SK-N-MC (cell line): ENCODE results near the gene C17orf107.
"Not testable (repeated sequence)": the region's sequence is repeated elsewhere in the genome, so short reads cannot be mapped to it uniquely, and the experiment has no call there.

Experiments used
- DNase-seq: peaks from one replicate; pipeline ENCODE4 v3.0.0-alpha.2; 2011; ENCODE audit warnings: low read depth, low spot score
- H3K27ac ChIP-seq: fragments of 200-600 bp; sonication (generic); 2 replicates; pipeline ENCODE4 v1.5.1; 2016; ENCODE audit warnings: mixed run types
- H3K36me3 ChIP-seq: fragments of 200-600 bp; sonication (generic); 2 replicates; pipeline ENCODE4 v1.6.1; 2017; ENCODE audit warnings: antibody characterized with exemption, low read length, mixed read lengths; ENCODE audit not compliant: insufficient read depth
- H3K4me3 ChIP-seq: fragments of 200-600 bp; sonication (generic); 2 replicates; pipeline ENCODE4 v1.5.1; 2016
- H3K9ac ChIP-seq: fragments of 200-600 bp; sonication (generic); 2 replicates; pipeline ENCODE4 v1.8.0; 2017; ENCODE audit warnings: mixed run types, mixed read lengths; ENCODE audit not compliant: insufficient read length
- H3K9me3 ChIP-seq: fragments of 200-600 bp; sonication (generic); 2 replicates; pipeline ENCODE4 v1.6.1; 2017; ENCODE audit warnings: low read depth, mild to moderate bottlenecking, antibody characterized with exemption, low read length, moderate library complexity, mixed read lengths
- EZH2 ChIP-seq: fragments of 200-600 bp; sonication (generic); IDR thresholded peaks from one replicate; pipeline ENCODE4 v1.6.1; 2017; ENCODE audit warnings: antibody characterized with exemption
- FOXP2 ChIP-seq: optimal IDR thresholded peaks from 2 replicates; pipeline ENCODE3; 2011; ENCODE audit warnings: mild to moderate bottlenecking, moderate library complexity; ENCODE audit not compliant: insufficient read depth; ENCODE audit errors: extremely low read length, control extremely low read depth
- POLR2AphosphoS5 ChIP-seq: IDR thresholded peaks from 2 replicates; pipeline ENCODE4 v1.6.1; 2012; ENCODE audit warnings: mild to moderate bottlenecking, low read depth, low read length, borderline replicate concordance

Gene C17orf107

DNA sequence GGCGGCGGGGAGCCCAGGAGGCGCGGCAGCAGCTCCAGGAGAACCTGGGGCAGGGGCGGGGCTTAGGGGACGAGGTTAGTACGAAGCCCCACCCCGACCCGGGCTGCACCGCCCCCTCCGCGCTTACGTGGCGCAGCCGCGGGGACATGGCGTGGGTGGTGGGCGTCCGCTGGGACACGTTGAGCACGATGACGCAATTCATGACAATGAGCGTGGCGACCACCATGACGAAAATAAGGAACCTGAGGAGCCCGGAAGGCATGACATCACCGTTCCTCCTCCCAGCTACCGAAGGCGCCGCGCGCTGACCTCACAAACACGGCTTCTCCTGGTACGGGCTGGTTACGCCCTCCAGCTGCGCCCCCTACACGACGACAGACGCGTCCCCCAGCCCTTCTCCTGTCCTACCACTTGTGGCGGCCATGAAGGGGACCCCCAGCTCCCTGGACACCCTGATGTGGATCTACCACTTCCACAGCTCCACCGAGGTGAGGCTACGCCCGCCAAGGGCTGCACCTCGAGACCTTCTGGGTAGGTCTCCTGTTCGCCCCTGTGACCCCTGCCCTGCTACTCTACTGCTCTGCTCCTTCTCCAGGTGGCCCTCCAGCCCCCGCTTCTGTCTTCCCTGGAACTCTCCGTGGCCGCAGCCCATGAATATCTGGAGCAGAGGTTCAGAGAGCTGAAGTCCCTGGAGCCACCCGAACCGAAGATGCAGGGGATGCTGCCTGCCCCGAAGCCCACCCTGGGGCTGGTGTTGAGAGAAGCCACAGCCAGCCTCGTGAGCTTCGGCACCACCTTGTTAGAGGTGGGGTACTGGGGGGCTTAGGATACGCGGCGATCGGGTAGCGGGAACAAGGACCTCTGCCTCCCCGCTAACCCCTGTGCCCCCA is at the start of gene C17orf107:
C17orf107 (plus strand) TSS at position 196 of the 890 bp plus-strand sequence; CDS start at position 423, 227 bp downstream.
- Histone ChIP-seq H3K4me3 (peak within 1 kb of the TSS; percentile 78), H3K27ac (no peak within 1 kb of the TSS), H3K9ac (peak within 1 kb of the TSS; percentile 72), H3K36me3 (peaks cover 12% of the 10 kb centered on the region; the same call in 1 of the 2 replicates), H3K9me3 (no peaks in the 10 kb centered on the region)
- no peak for DNase-seq
- TF ChIP-seq FOXP2 (no peak), POLR2AphosphoS5 (no peak), EZH2 (no peak)

DNA sequence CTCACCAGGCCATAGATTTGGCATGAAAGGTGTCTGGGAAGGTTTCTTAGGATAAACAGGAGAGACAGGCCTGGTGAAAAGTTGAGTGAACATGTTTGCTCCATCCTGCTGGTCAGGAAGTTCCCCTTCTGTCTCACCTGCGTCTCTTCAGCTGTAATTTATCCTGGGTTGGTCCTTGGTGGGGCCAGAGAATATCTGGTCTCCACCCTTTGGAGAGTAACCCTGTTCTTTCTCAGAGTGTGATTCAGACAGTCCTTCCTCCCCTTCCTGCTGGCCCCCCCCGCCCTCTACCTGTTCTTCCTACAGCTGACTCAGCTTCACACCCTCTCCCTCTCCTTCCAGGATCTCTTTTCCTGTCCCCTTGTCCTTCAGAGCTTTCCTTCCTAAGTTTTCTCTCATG is 49.1 kb upstream of the C17orf107 start:
- no peak for DNase-seq
- Histone ChIP-seq H3K36me3 (no peaks in the 10 kb centered on the region), H3K27ac (no peak overlapping the region), H3K9ac (no peak overlapping the region), H3K4me3 (no peak overlapping the region), H3K9me3 (no peaks in the 10 kb centered on the region)
- TF ChIP-seq EZH2 = no peak
- no peak for TF ChIP-seq FOXP2
- no peak for TF ChIP-seq POLR2AphosphoS5

DNA sequence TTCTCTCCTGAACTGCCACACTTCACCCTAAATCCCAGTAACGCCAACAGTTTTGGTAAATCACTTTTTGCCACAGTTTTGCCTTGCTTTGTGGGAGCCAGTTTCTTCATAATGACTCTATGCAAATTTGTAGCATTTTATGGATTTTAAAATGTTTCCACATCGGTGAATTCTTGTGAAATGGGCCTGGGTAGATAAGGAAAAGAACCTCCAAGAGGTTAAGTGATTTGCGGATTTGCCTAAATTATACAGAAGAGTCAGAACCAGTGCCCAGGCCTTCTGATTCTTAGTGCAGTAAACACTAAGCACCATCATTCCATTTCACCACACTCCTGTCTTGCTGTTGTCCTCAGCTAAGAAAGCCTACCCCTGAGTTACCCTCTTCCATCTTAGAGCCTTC is 48.3 kb upstream of the C17orf107 start:
- DNase-seq = no peak
- no peaks in the 10 kb centered on the region for H3K9me3 ChIP-seq
- H3K4me3 ChIP-seq = no peak overlapping the region
- no peaks in the 10 kb centered on the region for H3K36me3 ChIP-seq
- H3K9ac ChIP-seq = no peak overlapping the region
- TF ChIP-seq EZH2 (no peak), FOXP2 (no peak), POLR2AphosphoS5 (no peak)
- 0 out of 2 replicates have a peak overlapping the region, but pooled peaks have one; percentile 3 for H3K27ac ChIP-seq

DNA sequence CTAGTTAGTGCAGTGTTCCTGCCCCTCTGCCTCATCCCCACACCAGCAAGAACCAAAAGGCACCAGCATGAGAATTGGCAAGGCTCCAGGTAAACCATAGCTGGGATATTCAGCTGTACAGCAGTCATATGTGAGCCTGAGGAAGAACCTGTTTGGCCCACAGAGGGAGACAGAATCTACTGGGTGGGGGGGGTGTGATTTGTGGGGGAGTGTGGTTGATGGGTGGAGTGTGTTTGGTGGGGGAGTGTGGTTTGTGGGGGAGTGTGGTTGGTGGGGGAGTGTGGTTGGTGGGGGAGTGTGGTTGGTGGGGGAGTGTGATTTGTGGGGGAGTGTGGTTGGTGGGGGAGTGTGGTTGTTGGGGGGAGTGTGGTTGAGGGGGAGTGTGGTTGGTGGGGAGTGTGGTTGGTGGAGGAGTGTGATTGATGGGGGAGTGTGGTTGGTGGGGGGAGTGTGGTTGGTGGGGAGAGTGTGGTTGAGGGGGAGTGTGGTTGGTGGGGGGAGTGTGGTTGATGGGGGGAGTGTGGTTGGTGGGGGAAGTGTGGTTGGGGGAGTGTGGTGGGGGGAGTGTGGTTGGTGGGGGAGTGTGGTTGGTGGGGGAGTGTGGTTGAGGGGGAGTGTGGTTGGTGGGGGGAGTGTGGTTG is 46.6 kb upstream of the C17orf107 start:
- no peak for DNase-seq

DNA sequence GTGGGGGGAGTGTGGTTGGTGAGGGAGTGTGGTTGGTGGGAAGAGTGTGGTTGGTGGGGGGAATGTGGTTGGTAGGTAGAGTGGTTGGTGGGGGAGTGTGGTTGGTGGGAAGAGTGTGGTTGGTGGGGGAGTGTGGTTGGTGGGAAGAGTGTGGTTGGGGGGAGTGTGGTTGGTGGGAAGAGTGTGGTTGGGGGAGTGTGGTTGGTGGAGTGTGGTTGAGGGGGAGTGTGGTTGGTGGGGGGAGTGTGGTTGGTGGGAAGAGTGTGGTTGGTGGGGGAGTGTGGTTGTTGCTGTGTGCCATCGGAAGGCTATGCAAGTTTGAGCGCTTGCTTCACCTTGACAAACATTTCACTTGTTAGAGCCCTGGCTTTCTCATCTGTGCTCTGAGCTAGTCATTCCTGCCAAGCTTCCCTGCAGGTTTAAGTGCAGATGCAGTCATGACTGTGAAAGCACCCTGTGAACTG is 46.1 kb upstream of the C17orf107 start:
- no peak overlapping the region for H3K27ac ChIP-seq
- DNase-seq = no peak
- no peak overlapping the region for H3K9ac ChIP-seq
- TF ChIP-seq POLR2AphosphoS5 = no peak
- no peak for TF ChIP-seq FOXP2
- TF ChIP-seq EZH2 = no peak
- H3K36me3 ChIP-seq = no peaks in the 10 kb centered on the region
- H3K4me3 ChIP-seq = no peak overlapping the region
- H3K9me3 ChIP-seq = no peaks in the 10 kb centered on the region

More for the DNA sequence above, 46.6 kb upstream of the C17orf107 start:
- Histone ChIP-seq H3K36me3 (no peaks in the 10 kb centered on the region), H3K9me3 (no peaks in the 10 kb centered on the region), H3K9ac (no peak overlapping the region), H3K4me3 (no peak overlapping the region), H3K27ac (no peak overlapping the region)
- TF ChIP-seq FOXP2 (no peak), POLR2AphosphoS5 (no peak), EZH2 (no peak)

DNA sequence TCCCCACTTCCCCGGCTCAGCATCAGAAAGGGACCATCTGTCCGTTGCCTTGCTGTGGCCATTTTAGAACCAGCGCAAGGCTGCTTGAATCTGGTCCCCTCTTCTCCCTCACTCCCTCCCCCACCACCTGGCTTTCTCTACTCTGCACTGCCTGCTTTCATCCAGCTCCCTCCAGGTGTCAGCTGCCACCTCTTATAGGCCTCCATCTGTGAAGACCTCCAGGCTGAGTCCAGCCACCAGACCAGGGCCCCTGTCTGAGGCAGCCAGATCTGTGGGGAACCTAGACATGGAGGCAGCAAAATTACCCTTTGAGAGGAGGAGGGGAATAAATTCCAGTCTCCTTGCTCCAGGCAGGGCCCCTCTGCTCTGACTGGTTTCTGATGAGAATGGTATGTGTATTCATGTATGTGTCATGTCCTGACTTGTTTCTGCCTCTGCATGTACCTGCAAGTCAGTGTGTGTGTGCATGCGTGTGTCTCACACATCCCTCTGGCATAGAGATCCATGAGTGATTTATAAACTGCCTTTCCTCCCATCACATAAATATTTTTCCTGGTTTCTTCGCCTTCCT is 45.1 kb upstream of the C17orf107 start:
- TF ChIP-seq EZH2 = no peak
- TF ChIP-seq POLR2AphosphoS5 = no peak
- TF ChIP-seq FOXP2 = no peak
- no peak for DNase-seq
- H3K27ac ChIP-seq = no peak overlapping the region

DNA sequence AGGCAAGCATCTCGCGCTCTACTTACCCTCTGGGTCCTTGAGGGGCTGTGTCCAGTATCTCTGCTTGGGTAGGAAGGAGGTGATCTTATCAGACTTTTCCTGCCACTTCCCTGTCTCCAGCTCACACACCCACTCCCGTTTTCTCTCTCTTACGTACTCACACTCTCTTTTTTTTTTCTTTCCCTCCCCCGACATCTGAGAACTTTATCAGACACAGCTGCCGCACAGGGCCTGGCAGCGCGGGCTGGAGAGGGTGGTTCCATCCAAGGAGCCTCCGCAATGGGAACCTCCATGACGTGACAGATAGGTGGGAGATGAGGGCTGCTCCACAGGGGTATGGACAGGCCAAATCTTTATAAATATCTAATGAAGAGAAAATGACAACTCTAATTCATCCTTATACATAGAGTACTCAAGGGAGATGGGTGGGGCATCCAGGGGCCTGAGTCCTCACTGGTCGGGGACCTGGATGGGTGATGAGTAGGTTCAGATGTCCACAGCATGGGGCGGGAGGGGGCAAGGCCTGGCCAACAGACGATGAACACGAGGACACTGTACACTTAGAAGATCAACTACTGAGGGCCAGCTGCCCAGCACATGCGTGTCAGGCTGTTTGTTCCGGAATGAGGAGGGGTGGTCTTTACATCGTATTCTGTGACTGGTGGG is 42.9 kb upstream of the C17orf107 start:
- Histone ChIP-seq H3K36me3 (peaks cover 3% of the 10 kb centered on the region; the same call in 1 of the 2 replicates), H3K4me3 (no peak overlapping the region), H3K9ac (no peak overlapping the region), H3K9me3 (no peaks in the 10 kb centered on the region), H3K27ac (no peak overlapping the region)
- DNase-seq = no peak
- TF ChIP-seq POLR2AphosphoS5 (no peak), FOXP2 (no peak), EZH2 (no peak)

More for the DNA sequence above, 45.1 kb upstream of the C17orf107 start:
- H3K9ac ChIP-seq = no peak overlapping the region
- H3K9me3 ChIP-seq = no peaks in the 10 kb centered on the region
- H3K36me3 ChIP-seq = no peaks in the 10 kb centered on the region
- no peak overlapping the region for H3K4me3 ChIP-seq

DNA sequence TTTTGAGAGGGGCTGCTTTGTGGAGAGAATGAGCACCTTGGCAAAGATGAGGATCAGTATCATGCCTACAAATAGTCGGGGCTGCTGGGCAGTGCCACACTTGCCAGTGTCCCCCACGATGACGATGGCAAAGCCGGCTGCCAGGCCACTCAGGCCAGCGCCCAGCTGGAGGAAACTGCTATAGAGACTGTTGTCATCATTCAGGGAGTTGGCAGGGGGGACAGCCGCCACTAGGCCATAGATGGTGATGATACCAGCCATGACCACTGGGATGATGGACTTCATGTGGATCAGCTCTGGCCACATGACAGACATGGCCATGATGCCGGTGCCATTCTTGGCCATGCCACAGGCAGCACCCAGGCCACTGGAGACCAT is 42.4 kb upstream of the C17orf107 start:
- Histone ChIP-seq H3K9ac (no peak overlapping the region), H3K9me3 (no peaks in the 10 kb centered on the region), H3K4me3 (no peak overlapping the region), H3K36me3 (peaks cover 3% of the 10 kb centered on the region; the same call in 1 of the 2 replicates), H3K27ac (no peak overlapping the region)
- no peak for TF ChIP-seq EZH2
- no peak for TF ChIP-seq FOXP2
- no peak for TF ChIP-seq POLR2AphosphoS5
- no peak for DNase-seq

DNA sequence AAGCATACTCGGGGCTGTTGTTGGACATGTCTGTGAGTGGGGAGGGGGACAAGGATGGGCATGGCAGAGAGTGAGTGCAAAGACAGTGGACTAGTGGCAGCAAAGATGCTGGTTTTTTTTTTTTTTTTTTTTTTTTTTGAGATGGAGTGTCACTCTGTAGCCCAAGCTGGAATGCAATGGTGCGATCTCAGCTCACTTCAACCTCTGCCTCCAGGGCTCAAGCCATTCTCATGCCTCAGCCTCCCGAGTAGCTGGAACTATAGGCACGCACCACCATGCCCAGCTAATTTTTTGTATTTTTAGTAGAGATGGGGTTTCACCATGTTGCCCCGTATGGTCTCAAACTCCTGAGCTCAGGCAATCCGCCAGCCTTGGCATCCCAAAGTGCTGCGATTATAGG is 42.0 kb upstream of the C17orf107 start:
- H3K9ac ChIP-seq, H3K9me3 ChIP-seq, H3K27ac ChIP-seq, H3K36me3 ChIP-seq, H3K4me3 ChIP-seq, DNase-seq: not testable (repeated sequence)
